Muscle of leg (tissue), 11 donors: ENCODE measurements around the gene FOXO4. TPM values are rescaled to one million over a fixed set of nuclear protein-coding genes. Genes with fewer than 3 reads are reported as not detected.

Source experiments
- DNase-seq: peaks from one replicate; pipeline ENCODE4 v3.0.0; 2013
- H3K27ac ChIP-seq: one replicate; pipeline ENCODE4 v1.5.1; 2013; ENCODE audit warnings: mild to moderate bottlenecking, low read length, control low read depth
- H3K27me3 ChIP-seq: one replicate; pipeline ENCODE4 v1.6.1; 2013; ENCODE audit warnings: low read length; ENCODE audit not compliant: control insufficient read depth, insufficient read depth
- H3K36me3 ChIP-seq: one replicate; pipeline ENCODE4 v1.6.1; 2013; ENCODE audit warnings: low read length; ENCODE audit not compliant: control insufficient read depth, insufficient read depth
- H3K4me1 ChIP-seq: one replicate; pipeline ENCODE4 v1.6.1; 2013; ENCODE audit warnings: low read length; ENCODE audit not compliant: control insufficient read depth, insufficient read depth
- H3K4me3 ChIP-seq: one replicate; pipeline ENCODE4 v1.5.1; 2013; ENCODE audit warnings: low read length, control low read depth
- H3K9me3 ChIP-seq: replicated peaks from 2 replicates; pipeline ENCODE4 v1.6.1; 2013; ENCODE audit warnings: low read depth, low read length; ENCODE audit not compliant: control insufficient read depth
- WGBS: methylation state at CpG from one replicate; pipeline ENCODE4 v1.1.5; 2013; ENCODE audit warnings: missing lambda C conversion rate; ENCODE audit not compliant: insufficient coverage; 5-methylcytosine and 5-hydroxymethylcytosine counted together
- polyA plus RNA-seq, 8 donors: library from polyadenylated mRNA; unstranded; fragments of 120-200 nt; gene quantifications; one replicate each; pipeline versions ENCODE4 v1.2.1 to v1.2.3, GENCODE V29; 2013; ENCODE audit warnings: inconsistent platforms in 1 of 8, low replicate concordance in 1 of 8; ENCODE audit not compliant: insufficient read length in 8 of 8, insufficient read depth in 1 of 8
- total RNA-seq: library from RNA; stranded (reverse); fragments of 120-200 nt; gene quantifications from one replicate; pipeline ENCODE4 v1.2.4, GENCODE V29; 2013

The FOXO4 gene
- total and polyA plus RNA-seq, 9 donors = 18.8 to 36.8 (median 31.4) TPM

- Histone ChIP-seq H3K9me3 (no peaks in the 10 kb centered on the region), H3K4me3 (no peak overlapping the region), H3K27ac (no peak overlapping the region), H3K36me3 (peaks cover 74% of the 10 kb centered on the region), H3K27me3 (peaks cover 9% of the 10 kb centered on the region), H3K4me1 (no peaks in the 10 kb centered on the region)
- DNase-seq = peak; percentile 63
- 33% methylated on average over 13 of the region's 18 CpGs for WGBS
Observed at GRCh38 chrX:71128915-71129765, 33.5 kb downstream of the FOXO4 start.

- Histone ChIP-seq H3K4me3 (no peak overlapping the region), H3K4me1 (no peaks in the 10 kb centered on the region), H3K9me3 (no peaks in the 10 kb centered on the region), H3K27me3 (peaks cover 8% of the 10 kb centered on the region), H3K36me3 (peaks cover 75% of the 10 kb centered on the region), H3K27ac (no peak overlapping the region)
- no peak for DNase-seq
- 88% methylated on average over 4 of the region's 4 CpGs for WGBS
Observed at GRCh38 chrX:71131510-71131909, 35.9 kb downstream of the FOXO4 start.

GRCh38 chrX:71140440-71140839, 44.8 kb downstream of the FOXO4 start:
- no peak overlapping the region for H3K4me3 ChIP-seq
- DNase-seq = no peak
- peaks cover 10% of the 10 kb centered on the region for H3K27me3 ChIP-seq
- 68% methylated on average over 5 of the region's 6 CpGs for WGBS
- H3K27ac ChIP-seq = no peak overlapping the region
- peaks cover 11% of the 10 kb centered on the region for H3K4me1 ChIP-seq
- no peaks in the 10 kb centered on the region for H3K9me3 ChIP-seq
- peaks cover 41% of the 10 kb centered on the region for H3K36me3 ChIP-seq

- DNase-seq = peak; percentile 52
- WGBS = 56% methylated on average over 4 of the region's 6 CpGs
Observed at GRCh38 chrX:71143508-71143907, 47.9 kb downstream of the FOXO4 start.

GRCh38 chrX:71144651-71145050, 49.0 kb downstream of the FOXO4 start, which contains the start of gene NLGN3:
Gene NLGN3, plus strand, starts transcription at chrX:71144841. Its CDS starts 2,909 bp downstream, at chrX:71147750.
- Histone ChIP-seq H3K27ac (no peak within 1 kb of the TSS), H3K27me3 (peaks cover 11% of the 10 kb centered on the region), H3K36me3 (peaks cover 12% of the 10 kb centered on the region), H3K4me1 (peaks cover 31% of the 10 kb centered on the region), H3K9me3 (no peaks in the 10 kb centered on the region), H3K4me3 (peak within 1 kb of the TSS; percentile 27)
- WGBS = 28% methylated on average over 28 of the region's 28 CpGs
- peak; percentile 34 for DNase-seq

More at GRCh38 chrX:71143508-71143907, 47.9 kb downstream of the FOXO4 start:
- Histone ChIP-seq H3K27ac (no peak overlapping the region), H3K27me3 (peaks cover 11% of the 10 kb centered on the region), H3K4me3 (no peak overlapping the region), H3K9me3 (no peaks in the 10 kb centered on the region), H3K36me3 (peaks cover 14% of the 10 kb centered on the region), H3K4me1 (peaks cover 31% of the 10 kb centered on the region)

- DNase-seq = no peak
- 79% methylated on average over 21 of the region's 28 CpGs for WGBS
- Histone ChIP-seq H3K36me3 (no peaks in the 10 kb centered on the region), H3K27ac (no peak overlapping the region), H3K4me1 (peaks cover 35% of the 10 kb centered on the region), H3K4me3 (no peak overlapping the region), H3K27me3 (peaks cover 9% of the 10 kb centered on the region), H3K9me3 (no peaks in the 10 kb centered on the region)
Observed at GRCh38 chrX:71147496-71148277, 52.0 kb downstream of the FOXO4 start.

GRCh38 chrX:71148278-71148663, 52.6 kb downstream of the FOXO4 start:
- DNase-seq = no peak
- no peaks in the 10 kb centered on the region for H3K36me3 ChIP-seq
- H3K4me3 ChIP-seq = no peak overlapping the region
- peaks cover 35% of the 10 kb centered on the region for H3K4me1 ChIP-seq
- 72% methylated on average over 5 of the region's 8 CpGs for WGBS
- no peak overlapping the region for H3K27ac ChIP-seq
- H3K27me3 ChIP-seq = peaks cover 11% of the 10 kb centered on the region
- H3K9me3 ChIP-seq = no peaks in the 10 kb centered on the region

GRCh38 chrX:71151366-71151765, 55.7 kb downstream of the FOXO4 start:
- Histone ChIP-seq H3K9me3 (no peaks in the 10 kb centered on the region), H3K27ac (no peak overlapping the region), H3K4me1 (peaks cover 18% of the 10 kb centered on the region), H3K4me3 (no peak overlapping the region), H3K36me3 (no peaks in the 10 kb centered on the region), H3K27me3 (peaks cover 9% of the 10 kb centered on the region)
- DNase-seq = no peak
- 66% methylated on average over 7 of the region's 7 CpGs for WGBS
